GM12878 (cell line): ENCODE measurements around the gene ITM2C.
A peak's percentile ranks its signal among the peaks of the same experiment; 100 is the strongest.

Experiments used
- CBX5 ChIP-seq: sonication (generic); IDR thresholded peaks from 2 replicates; pipeline ENCODE4 v1.6.1; 2016; ENCODE audit warnings: low read depth, moderate library complexity, mild to moderate bottlenecking, inconsistent platforms
- RBBP5 ChIP-seq: fragments of 200-600 bp; sonication (generic); conservative IDR thresholded peaks from 2 replicates; pipeline ENCODE4 v1.6.1; 2016
- TF ChIP-seq, protein P1 (sequence below): IDR thresholded peaks from 2 replicates; pipeline ENCODE4 v1.6.1; 2011; ENCODE audit warnings: low read depth, low read length, improper control_type of control experiment, borderline replicate concordance
- TF ChIP-seq, protein P2 (sequence below), 3 experiments: IDR thresholded peaks in 2 of 3; conservative IDR thresholded peaks in 1 of 3; 2 replicates each; pipeline ENCODE4 v1.5.1; 2011; ENCODE audit warnings: low read depth in 3 of 3, low read length in 3 of 3, mild to moderate bottlenecking in 3 of 3, control low read depth in 2 of 3, moderate library complexity in 2 of 3, inconsistent platforms in 1 of 3, mixed read lengths in 1 of 3; ENCODE audit not compliant: control insufficient read depth in 2 of 3, insufficient read depth in 1 of 3; ENCODE audit errors: extremely low read depth in 1 of 3

DNA sequence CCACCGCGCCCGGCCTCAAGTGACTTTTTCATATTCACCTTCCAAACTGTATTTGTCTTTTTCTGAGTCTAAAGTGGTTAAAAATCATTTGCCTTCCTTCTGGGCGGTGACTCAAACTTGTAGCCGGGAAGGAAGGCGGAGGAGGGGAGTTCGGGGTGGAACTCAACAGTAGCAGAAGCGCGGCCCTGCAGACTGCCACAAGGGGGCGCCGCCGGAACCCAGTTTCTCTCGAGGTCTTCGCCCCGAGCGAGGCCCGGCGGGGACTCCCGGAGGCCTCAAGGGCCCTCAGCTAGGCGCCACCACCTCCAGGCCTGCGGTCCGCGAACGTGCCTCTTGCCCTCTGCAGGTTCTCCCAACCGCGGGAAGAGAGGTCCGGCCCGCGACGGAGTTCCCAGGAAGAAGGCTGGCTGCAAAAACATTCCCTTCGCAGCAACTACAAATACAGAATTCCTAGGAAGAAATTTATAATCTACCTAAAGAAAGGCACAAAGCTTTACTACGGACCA is 16.8 kb upstream of the ITM2C start:
- TF ChIP-seq, protein P1, sequence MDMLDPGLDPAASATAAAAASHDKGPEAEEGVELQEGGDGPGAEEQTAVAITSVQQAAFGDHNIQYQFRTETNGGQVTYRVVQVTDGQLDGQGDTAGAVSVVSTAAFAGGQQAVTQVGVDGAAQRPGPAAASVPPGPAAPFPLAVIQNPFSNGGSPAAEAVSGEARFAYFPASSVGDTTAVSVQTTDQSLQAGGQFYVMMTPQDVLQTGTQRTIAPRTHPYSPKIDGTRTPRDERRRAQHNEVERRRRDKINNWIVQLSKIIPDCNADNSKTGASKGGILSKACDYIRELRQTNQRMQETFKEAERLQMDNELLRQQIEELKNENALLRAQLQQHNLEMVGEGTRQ, result no peak
- TF ChIP-seq, protein P2, sequence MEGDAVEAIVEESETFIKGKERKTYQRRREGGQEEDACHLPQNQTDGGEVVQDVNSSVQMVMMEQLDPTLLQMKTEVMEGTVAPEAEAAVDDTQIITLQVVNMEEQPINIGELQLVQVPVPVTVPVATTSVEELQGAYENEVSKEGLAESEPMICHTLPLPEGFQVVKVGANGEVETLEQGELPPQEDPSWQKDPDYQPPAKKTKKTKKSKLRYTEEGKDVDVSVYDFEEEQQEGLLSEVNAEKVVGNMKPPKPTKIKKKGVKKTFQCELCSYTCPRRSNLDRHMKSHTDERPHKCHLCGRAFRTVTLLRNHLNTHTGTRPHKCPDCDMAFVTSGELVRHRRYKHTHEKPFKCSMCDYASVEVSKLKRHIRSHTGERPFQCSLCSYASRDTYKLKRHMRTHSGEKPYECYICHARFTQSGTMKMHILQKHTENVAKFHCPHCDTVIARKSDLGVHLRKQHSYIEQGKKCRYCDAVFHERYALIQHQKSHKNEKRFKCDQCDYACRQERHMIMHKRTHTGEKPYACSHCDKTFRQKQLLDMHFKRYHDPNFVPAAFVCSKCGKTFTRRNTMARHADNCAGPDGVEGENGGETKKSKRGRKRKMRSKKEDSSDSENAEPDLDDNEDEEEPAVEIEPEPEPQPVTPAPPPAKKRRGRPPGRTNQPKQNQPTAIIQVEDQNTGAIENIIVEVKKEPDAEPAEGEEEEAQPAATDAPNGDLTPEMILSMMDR (IDR thresholded peaks at IDR 0.05 in 2 of 3, conservative IDR thresholded peaks at IDR 0.05 in 1 of 3; ENCODE audit: control insufficient read depth in 2 of 3, extremely low read depth in 1 of 3, insufficient read depth in 1 of 3, low read depth in 3 of 3, low read length in 3 of 3), result peak; percentile 84 to 96 (median 91)
- TF ChIP-seq RBBP5, result no peak
- TF ChIP-seq CBX5, result 0 out of 2 replicates have a peak, but pooled peaks have one; percentile 64
